ENCODE results near the gene CNTNAP1. TPM values are rescaled to one million over a fixed set of nuclear protein-coding genes. Genes with fewer than 3 reads are reported as not detected.
A peak's percentile ranks its signal among the peaks of the same experiment; 100 is the strongest.

Gene CNTNAP1
- total and polyA plus RNA-seq, 9 of the 15 experiments (the other 6 are each of a cell fraction or from before 2014, with no cell fraction given): 0.10 to 1.8 (median 0.62) TPM

DNA sequence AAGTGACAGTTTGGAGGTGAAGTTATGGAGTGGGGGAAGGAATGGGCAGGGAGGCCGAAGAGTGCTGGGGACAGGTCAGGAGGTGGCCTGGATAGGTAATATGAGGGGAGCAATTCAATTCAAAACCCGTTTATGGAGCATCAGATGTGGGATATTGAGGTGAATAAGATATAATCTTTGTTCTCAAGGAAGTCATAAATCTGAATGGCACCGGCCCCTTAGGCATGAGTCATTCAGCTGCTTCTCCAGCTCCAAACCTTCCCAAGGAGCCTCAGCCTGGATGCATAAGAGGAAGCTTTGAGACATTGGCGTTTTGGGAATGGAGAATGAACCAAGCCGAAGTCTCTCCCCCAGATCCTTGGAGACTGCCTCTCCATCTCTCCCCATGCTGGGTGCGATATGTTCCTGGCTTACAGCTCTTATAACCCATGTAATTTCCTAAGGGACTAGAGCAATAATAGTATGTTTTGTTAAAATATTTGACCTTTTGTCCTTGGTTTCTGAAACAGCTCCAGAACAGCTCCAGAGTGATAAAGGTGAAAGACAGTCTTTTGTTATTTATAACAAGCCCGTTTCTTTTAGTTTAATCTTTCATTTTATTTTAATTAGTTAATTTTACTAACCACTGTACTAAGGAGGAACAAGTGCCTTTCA lies 21.5 kb upstream of the CNTNAP1 start:
- peak overlapping the region; percentile 15 to 31; a peak in 2 of 4 replicates for H3K9ac ChIP-seq (ENCODE audit: insufficient read depth in 1 of 2, low read depth in 2 of 2, low read length in 2 of 2)
- in situ Hi-C loops (cut with MboI) (no loop called here), intact Hi-C loops (cut with micrococcal nuclease) (no loop called here)
- ChIA-PET CTCF (ENCODE audit: low intra/inter-chr PET ratio) (interaction anchor here (0.5 kb wide), 1 partner anchor 15 kb away, joined by 3 read pairs; no protein-coding TSS in a partner anchor), POLR2A (interaction anchor here (0.7 to 1.5 kb wide), 7 partner anchors 9 to 96 kb away, joined by 3 to 7 read pairs (median 5); no protein-coding TSS in a partner anchor)
- no peaks in the 10 kb centered on the region for H3K9me3 ChIP-seq (replicated peaks; ENCODE audit: control insufficient read depth, insufficient read depth, low read depth, low read length)
- no peaks in the 10 kb centered on the region for H3K27me3 ChIP-seq (ENCODE audit: control insufficient read depth in 2 of 2, insufficient read depth in 2 of 2, low read length in 2 of 2)
- H3K9me1 ChIP-seq (ENCODE audit: control insufficient read depth, insufficient read depth, low read length): no peaks in the 10 kb centered on the region
- peak overlapping the region; percentile 46; the same call in 1 of the 2 replicates for H3K4me2 ChIP-seq (ENCODE audit: insufficient read depth, low read length)
- peak; percentile 71 for ATAC-seq
- peak overlapping the region; percentile 25 for H2AFZ ChIP-seq (ENCODE audit: low read depth, low read length)
- H3K4me1 ChIP-seq (replicated peaks in 1 of 2; ENCODE audit: control insufficient read depth in 2 of 2, insufficient read depth in 2 of 2, low read length in 2 of 2): peaks cover 14 to 20% of the 10 kb centered on the region in 2 experiments
- H3K4me3 ChIP-seq: no peak overlapping the region
- H3K36me3 ChIP-seq (ENCODE audit: control insufficient read depth, insufficient read depth, low read length): no peaks in the 10 kb centered on the region
- no peaks in the 10 kb centered on the region for H4K20me1 ChIP-seq (replicated peaks; ENCODE audit: control insufficient read depth, insufficient read depth, low read length)
- peak; percentile 46 for FAIRE-seq
- peak overlapping the region; percentile 44; the same call in 1 of the 3 replicates for H3K27ac ChIP-seq (ENCODE audit: extremely low read depth, low read depth, low read length)
- DNase-seq (ENCODE audit: extremely low read depth in 1 of 4, low spot score in 3 of 4): peak in 2 of 4 experiments; percentile 63 to 67
- BruUV-seq (replicated peaks): no TSS peak
- H3K79me2 ChIP-seq (ENCODE audit: control insufficient read depth, insufficient read depth, low read length): no peaks in the 10 kb centered on the region
- 15% methylated on average over 7 of the region's 7 CpGs for WGBS (ENCODE audit: insufficient coverage, low coverage, missing lambda C conversion rate)
- TF ChIP-seq MTA3 (IDR thresholded peaks at IDR 0.05; ENCODE audit: borderline replicate concordance): 0 out of 2 replicates have a peak, but pooled peaks have one; percentile 36
- peak; percentile 92 for TF ChIP-seq SMARCE1 (IDR thresholded peaks at IDR 0.05)
- TF ChIP-seq GATAD2A (IDR thresholded peaks at IDR 0.05): peak; percentile 37; the same call in 1 of the 2 replicates
- TF ChIP-seq SETDB1 (IDR thresholded peaks at IDR 0.05; ENCODE audit: low read length): no peak
- peak; percentile 92 for TF ChIP-seq JUN (IDR thresholded peaks at IDR 0.05; ENCODE audit: borderline replicate concordance, low read depth, low read length)
- no peak for TF ChIP-seq JUN (CRISPR knock-in tag; IDR thresholded peaks at IDR 0.05; ENCODE audit: borderline replicate concordance)
- TF ChIP-seq, protein P1, sequence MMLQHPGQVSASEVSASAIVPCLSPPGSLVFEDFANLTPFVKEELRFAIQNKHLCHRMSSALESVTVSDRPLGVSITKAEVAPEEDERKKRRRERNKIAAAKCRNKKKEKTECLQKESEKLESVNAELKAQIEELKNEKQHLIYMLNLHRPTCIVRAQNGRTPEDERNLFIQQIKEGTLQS (IDR thresholded peaks at IDR 0.05): peak; percentile 93
- TF ChIP-seq, protein P1 (CRISPR knock-in tag; conservative IDR thresholded peaks at IDR 0.05): no peak
- peak; percentile 92 for TF ChIP-seq SMARCA4 (IDR thresholded peaks at IDR 0.05)
- TF ChIP-seq CTBP1 (IDR thresholded peaks at IDR 0.05; ENCODE audit: borderline replicate concordance): peak; percentile 76
- no peak for TF ChIP-seq MEF2D (tag; conservative IDR thresholded peaks at IDR 0.05; ENCODE audit: low read depth)
- peak; percentile 91 for TF ChIP-seq DPF2 (IDR thresholded peaks at IDR 0.05)
- TF ChIP-seq, protein P2, sequence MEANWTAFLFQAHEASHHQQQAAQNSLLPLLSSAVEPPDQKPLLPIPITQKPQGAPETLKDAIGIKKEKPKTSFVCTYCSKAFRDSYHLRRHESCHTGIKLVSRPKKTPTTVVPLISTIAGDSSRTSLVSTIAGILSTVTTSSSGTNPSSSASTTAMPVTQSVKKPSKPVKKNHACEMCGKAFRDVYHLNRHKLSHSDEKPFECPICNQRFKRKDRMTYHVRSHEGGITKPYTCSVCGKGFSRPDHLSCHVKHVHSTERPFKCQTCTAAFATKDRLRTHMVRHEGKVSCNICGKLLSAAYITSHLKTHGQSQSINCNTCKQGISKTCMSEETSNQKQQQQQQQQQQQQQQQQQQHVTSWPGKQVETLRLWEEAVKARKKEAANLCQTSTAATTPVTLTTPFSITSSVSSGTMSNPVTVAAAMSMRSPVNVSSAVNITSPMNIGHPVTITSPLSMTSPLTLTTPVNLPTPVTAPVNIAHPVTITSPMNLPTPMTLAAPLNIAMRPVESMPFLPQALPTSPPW (CRISPR knock-in tag; IDR thresholded peaks at IDR 0.05): 0 out of 2 replicates have a peak, but pooled peaks have one; percentile 23
- TF ChIP-seq ZNF217 (CRISPR knock-in tag; IDR thresholded peaks at IDR 0.05): no peak
- TF ChIP-seq PHF8 (IDR thresholded peaks at IDR 0.05; ENCODE audit: borderline replicate concordance, low read length): no peak
- TF ChIP-seq, protein P3, sequence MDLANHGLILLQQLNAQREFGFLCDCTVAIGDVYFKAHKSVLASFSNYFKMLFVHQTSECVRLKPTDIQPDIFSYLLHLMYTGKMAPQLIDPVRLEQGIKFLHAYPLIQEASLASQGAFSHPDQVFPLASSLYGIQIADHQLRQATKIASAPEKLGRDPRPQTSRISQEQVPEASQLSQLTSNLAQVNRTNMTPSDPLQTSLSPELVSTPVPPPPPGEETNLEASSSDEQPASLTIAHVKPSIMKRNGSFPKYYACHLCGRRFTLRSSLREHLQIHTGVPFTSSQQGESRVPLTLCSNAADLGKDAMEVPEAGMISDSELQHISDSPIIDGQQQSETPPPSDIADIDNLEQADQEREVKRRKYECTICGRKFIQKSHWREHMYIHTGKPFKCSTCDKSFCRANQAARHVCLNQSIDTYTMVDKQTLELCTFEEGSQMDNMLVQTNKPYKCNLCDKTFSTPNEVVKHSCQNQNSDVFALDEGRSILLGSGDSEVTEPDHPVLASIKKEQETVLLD (IDR thresholded peaks at IDR 0.05): peak; percentile 34; the same call in 1 of the 2 replicates

All from K562 (cell line).